Prostate gland (tissue), 2 donors: Measurements from ENCODE around the gene PLIN1.

Experiments
- POLR2A ChIP-seq: fragments of 450-650 bp; IDR thresholded peaks from one replicate; pipeline ENCODE4 v1.6.1; 2016; ENCODE audit warnings: antibody characterized with exemption, mild to moderate bottlenecking
- POLR2AphosphoS5 ChIP-seq: sonication (generic); formaldehyde crosslinking; IDR thresholded peaks from one replicate; pipeline ENCODE4 v1.6.1; 2017; ENCODE audit warnings: antibody characterized with exemption
- TF ChIP-seq, protein P1 (sequence below), 4 experiments: fragments of 200-600 bp in 2 of 4; fragments of 450-650 bp in 2 of 4; sonication (generic) in 2 of 4; IDR thresholded peaks; 1 replicate in 3 of 4; 2 replicates in 1 of 4; pipeline ENCODE4 v1.5.1; 2016 to 2019; ENCODE audit warnings: antibody characterized with exemption in 4 of 4, mild to moderate bottlenecking in 2 of 4, moderate library complexity in 2 of 4

DNA sequence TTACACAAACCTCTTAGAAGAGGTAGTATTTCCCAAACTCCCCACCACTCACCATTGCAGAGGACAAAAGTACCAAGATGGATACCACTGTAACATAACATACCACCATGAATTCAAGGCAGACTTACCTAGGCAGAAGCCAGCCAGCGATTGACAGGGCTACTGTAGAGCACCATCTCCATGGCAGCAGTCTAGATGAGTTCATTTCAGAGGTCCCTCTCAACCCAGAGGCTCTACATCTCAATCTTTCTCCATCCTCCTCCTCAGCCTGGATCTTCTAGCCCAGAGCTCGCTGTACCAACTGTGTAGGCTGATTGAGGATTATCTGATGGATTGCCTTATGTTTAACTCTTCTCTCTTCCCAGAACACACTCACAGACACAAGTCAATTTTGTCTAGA is 2.0 kb upstream of the PLIN1 start:
- TF ChIP-seq POLR2A (no peak), POLR2AphosphoS5 (no peak)
- TF ChIP-seq, protein P1, sequence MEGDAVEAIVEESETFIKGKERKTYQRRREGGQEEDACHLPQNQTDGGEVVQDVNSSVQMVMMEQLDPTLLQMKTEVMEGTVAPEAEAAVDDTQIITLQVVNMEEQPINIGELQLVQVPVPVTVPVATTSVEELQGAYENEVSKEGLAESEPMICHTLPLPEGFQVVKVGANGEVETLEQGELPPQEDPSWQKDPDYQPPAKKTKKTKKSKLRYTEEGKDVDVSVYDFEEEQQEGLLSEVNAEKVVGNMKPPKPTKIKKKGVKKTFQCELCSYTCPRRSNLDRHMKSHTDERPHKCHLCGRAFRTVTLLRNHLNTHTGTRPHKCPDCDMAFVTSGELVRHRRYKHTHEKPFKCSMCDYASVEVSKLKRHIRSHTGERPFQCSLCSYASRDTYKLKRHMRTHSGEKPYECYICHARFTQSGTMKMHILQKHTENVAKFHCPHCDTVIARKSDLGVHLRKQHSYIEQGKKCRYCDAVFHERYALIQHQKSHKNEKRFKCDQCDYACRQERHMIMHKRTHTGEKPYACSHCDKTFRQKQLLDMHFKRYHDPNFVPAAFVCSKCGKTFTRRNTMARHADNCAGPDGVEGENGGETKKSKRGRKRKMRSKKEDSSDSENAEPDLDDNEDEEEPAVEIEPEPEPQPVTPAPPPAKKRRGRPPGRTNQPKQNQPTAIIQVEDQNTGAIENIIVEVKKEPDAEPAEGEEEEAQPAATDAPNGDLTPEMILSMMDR (IDR thresholded peaks at IDR 0.05), result no peak
